ENCODE data around the gene CASP7. TPM values are rescaled to one million over a fixed set of nuclear protein-coding genes. Genes with fewer than 3 reads are reported as not detected.

Gene CASP7
- total and polyA plus RNA-seq, 2 donors (not counting 1 experiment from before 2014, with no cell fraction given): 5.7 to 23.9 TPM

- peaks cover 3% of the 10 kb centered on the region for H3K9me3 Mint-ChIP-seq (ENCODE audit: insufficient read depth)
- DNase-seq (no peak), ATAC-seq (ENCODE audit: low read depth) (no peak)
- TF ChIP-seq EZH2 (IDR thresholded peaks at IDR 0.05; ENCODE audit: borderline replicate concordance, insufficient read depth, low read depth, low read length, poor library complexity, severe bottlenecking) (no peak), CTCF (IDR thresholded peaks at IDR 0.05) (no peak)
- Histone ChIP-seq H4K20me1 (ENCODE audit: control insufficient read depth, insufficient read depth, low read length, poor library complexity, severe bottlenecking) (no peaks in the 10 kb centered on the region), H3K27me3 (replicated peaks in 1 of 4; ENCODE audit: control extremely low read depth in 1 of 4, control insufficient read depth in 3 of 4, insufficient read depth in 4 of 4, low read length in 3 of 4) (peaks cover 0 to 4% (median 0%) of the 10 kb centered on the region in 4 experiments), H3K4me2 (replicated peaks; ENCODE audit: low read depth, low read length, poor library complexity, severe bottlenecking) (no peak overlapping the region), H3K9me3 (ENCODE audit: control extremely low read depth in 1 of 3, control insufficient read depth in 2 of 3, insufficient read depth in 1 of 3, low read length in 2 of 3) (peaks cover 0 to 3% (median 0%) of the 10 kb centered on the region in 3 donors), H3K36me3 (replicated peaks in 1 of 2; ENCODE audit: control extremely low read depth in 1 of 2, control insufficient read depth in 1 of 2, extremely low read depth in 1 of 2, insufficient read depth in 2 of 2, low read length in 1 of 2) (no peaks in the 10 kb centered on the region), H3K4me3 (ENCODE audit: control extremely low read depth in 1 of 5, extremely low read depth in 1 of 5, insufficient read depth in 1 of 5, low read depth in 2 of 5, low read length in 4 of 5) (no peak overlapping the region), H3K79me2 (ENCODE audit: control insufficient read depth, insufficient read depth, low read length) (no peaks in the 10 kb centered on the region), H3K4me1 (ENCODE audit: control insufficient read depth in 2 of 2, insufficient read depth in 2 of 2, low read length in 2 of 2) (no peaks in the 10 kb centered on the region), H3K9ac (ENCODE audit: low read length) (no peak overlapping the region), H3K27ac (ENCODE audit: low read length in 2 of 2) (no peak overlapping the region), H2AFZ (ENCODE audit: insufficient read depth, low read depth, low read length, poor library complexity, severe bottlenecking) (no peak overlapping the region)
- 88% methylated on average over 3 of the region's 3 CpGs for WGBS (ENCODE audit: insufficient coverage)
- no peak overlapping the region for H3K27ac Mint-ChIP-seq
- intact Hi-C loops (cut with micrococcal nuclease): no loop called here
- peaks cover 10% of the 10 kb centered on the region for H3K27me3 Mint-ChIP-seq
- no peak overlapping the region for H3K4me3 Mint-ChIP-seq
- ChIA-PET POLR2A (no interaction called here), CTCF (interaction anchor here (0.8 kb wide), 1 partner anchor 11 kb away, joined by 3 read pairs; no protein-coding TSS in a partner anchor)
- H3K4me1 Mint-ChIP-seq: no peaks in the 10 kb centered on the region
These were observed 59.9 kb downstream of the CASP7 start for GRCh38 chr10:113739577-113739976.

- DNase-seq: no peak
- ChIA-PET POLR2A (no interaction called here), CTCF (no interaction called here)
- no peak overlapping the region for H3K27ac Mint-ChIP-seq
- intact Hi-C loops (cut with micrococcal nuclease): no loop called here
- TF ChIP-seq CTCF (IDR thresholded peaks at IDR 0.05): no peak
- no peak for TF ChIP-seq EZH2 (IDR thresholded peaks at IDR 0.05; ENCODE audit: borderline replicate concordance, insufficient read depth, low read depth, low read length, poor library complexity, severe bottlenecking)
- H3K4me1 Mint-ChIP-seq: no peaks in the 10 kb centered on the region
- Histone ChIP-seq H3K4me1 (ENCODE audit: control insufficient read depth in 2 of 2, insufficient read depth in 2 of 2, low read length in 2 of 2) (no peaks in the 10 kb centered on the region), H3K4me2 (replicated peaks; ENCODE audit: low read depth, low read length, poor library complexity, severe bottlenecking) (no peak overlapping the region), H4K20me1 (ENCODE audit: control insufficient read depth, insufficient read depth, low read length, poor library complexity, severe bottlenecking) (no peaks in the 10 kb centered on the region), H2AFZ (ENCODE audit: insufficient read depth, low read depth, low read length, poor library complexity, severe bottlenecking) (no peak overlapping the region), H3K27me3 (replicated peaks in 1 of 4; ENCODE audit: control extremely low read depth in 1 of 4, control insufficient read depth in 3 of 4, insufficient read depth in 4 of 4, low read length in 3 of 4) (peaks cover 0 to 4% (median 0%) of the 10 kb centered on the region in 4 experiments), H3K79me2 (ENCODE audit: control insufficient read depth, insufficient read depth, low read length) (no peaks in the 10 kb centered on the region), H3K9me3 (ENCODE audit: control extremely low read depth in 1 of 3, control insufficient read depth in 2 of 3, insufficient read depth in 1 of 3, low read length in 2 of 3) (peaks cover 0 to 3% (median 0%) of the 10 kb centered on the region in 3 donors), H3K4me3 (ENCODE audit: control extremely low read depth in 1 of 5, extremely low read depth in 1 of 5, insufficient read depth in 1 of 5, low read depth in 2 of 5, low read length in 4 of 5) (no peak overlapping the region), H3K27ac (ENCODE audit: low read length in 2 of 2) (no peak overlapping the region), H3K36me3 (replicated peaks in 1 of 2; ENCODE audit: control extremely low read depth in 1 of 2, control insufficient read depth in 1 of 2, extremely low read depth in 1 of 2, insufficient read depth in 2 of 2, low read length in 1 of 2) (no peaks in the 10 kb centered on the region), H3K9ac (ENCODE audit: low read length) (no peak overlapping the region)
- H3K27me3 Mint-ChIP-seq: peaks cover 13% of the 10 kb centered on the region
- no peak for ATAC-seq (ENCODE audit: low read depth)
- 100% methylated on average over 3 of the region's 3 CpGs for WGBS (ENCODE audit: insufficient coverage)
- H3K9me3 Mint-ChIP-seq (ENCODE audit: insufficient read depth): peaks cover 3% of the 10 kb centered on the region
- H3K4me3 Mint-ChIP-seq: no peak overlapping the region
These were observed 61.1 kb downstream of the CASP7 start for GRCh38 chr10:113740850-113741249.

All from B cell (primary cell).